Measurements from ENCODE around the gene ELMO1. TPM values are rescaled to one million over a fixed set of nuclear protein-coding genes. Genes with fewer than 3 reads are reported as not detected.

ELMO1 gene, protein sequence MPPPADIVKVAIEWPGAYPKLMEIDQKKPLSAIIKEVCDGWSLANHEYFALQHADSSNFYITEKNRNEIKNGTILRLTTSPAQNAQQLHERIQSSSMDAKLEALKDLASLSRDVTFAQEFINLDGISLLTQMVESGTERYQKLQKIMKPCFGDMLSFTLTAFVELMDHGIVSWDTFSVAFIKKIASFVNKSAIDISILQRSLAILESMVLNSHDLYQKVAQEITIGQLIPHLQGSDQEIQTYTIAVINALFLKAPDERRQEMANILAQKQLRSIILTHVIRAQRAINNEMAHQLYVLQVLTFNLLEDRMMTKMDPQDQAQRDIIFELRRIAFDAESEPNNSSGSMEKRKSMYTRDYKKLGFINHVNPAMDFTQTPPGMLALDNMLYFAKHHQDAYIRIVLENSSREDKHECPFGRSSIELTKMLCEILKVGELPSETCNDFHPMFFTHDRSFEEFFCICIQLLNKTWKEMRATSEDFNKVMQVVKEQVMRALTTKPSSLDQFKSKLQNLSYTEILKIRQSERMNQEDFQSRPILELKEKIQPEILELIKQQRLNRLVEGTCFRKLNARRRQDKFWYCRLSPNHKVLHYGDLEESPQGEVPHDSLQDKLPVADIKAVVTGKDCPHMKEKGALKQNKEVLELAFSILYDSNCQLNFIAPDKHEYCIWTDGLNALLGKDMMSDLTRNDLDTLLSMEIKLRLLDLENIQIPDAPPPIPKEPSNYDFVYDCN
- polyA plus RNA-seq (2011; rRNA removed) = 6.1 and 13.3 TPM in 2 replicates
- polyA plus RNA-seq (2012; cell fraction: cytosol; rRNA removed) = 1.3 and 1.8 TPM in 2 replicates
- polyA plus RNA-seq (2012; cell fraction: nucleus; rRNA removed) = 1.4 and 4.0 TPM in 2 replicates
- 2.3 to 3.2 TPM (median 2.6 TPM) in 3 replicates for polyA plus RNA-seq (2017; fragmentation: RNase III; extraction: RNeasy Plus Mini Kit Qiagen cat#74134 plus additional on column Dnase treatment)
- 27.3 and 29.8 TPM in 2 replicates for polyA minus RNA-seq (2011; rRNA and poly(A)+ RNA removed)

DNA sequence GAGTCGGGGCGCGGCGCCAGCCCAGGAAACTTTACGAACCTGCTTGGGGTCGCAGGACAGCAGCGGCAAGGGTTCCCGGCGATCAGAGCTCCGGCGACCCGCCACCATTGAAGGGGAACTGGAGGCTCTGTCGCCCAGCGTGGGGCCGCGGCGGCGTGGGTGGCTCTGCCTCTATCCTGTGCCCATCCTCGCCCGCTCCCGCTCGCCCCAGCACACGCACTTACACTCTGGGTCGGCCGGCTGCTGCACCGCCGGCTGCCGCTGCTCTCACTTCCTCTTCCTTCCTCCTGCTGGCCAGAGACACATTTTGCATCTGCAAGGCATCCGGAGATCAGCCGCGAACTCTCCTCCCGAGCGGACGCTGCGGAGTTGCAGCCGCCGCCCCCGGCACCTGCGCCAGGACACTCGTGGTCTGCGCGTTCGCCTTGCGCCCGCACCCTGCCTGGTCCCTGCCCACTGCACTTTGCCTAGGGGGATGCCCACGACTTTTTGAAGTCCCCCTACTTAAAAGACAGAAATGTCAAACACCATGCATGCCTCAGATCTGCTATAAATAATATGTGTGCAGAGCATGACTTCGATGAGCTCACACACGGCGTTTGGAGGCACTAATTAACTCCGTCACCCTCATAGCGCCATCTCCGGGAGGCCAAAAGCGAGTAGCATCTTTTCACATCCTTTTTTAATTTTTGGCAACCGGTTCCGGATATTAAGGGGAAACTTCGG lies at the start of gene ELMO1:
ELMO1 (minus strand) TSS at position 229 of the 726 bp plus-strand sequence. CDS start 106,174 bp downstream, outside the sequence.
- ChIA-PET POLR2A (no interaction called here), CTCF (interaction anchor here (0.8 to 1.6 kb wide), 8 partner anchors 10 to 1082 kb away, joined by 3 to 6 read pairs (median 3); no protein-coding TSS in a partner anchor)
- Histone ChIP-seq H3K4me2 (peak within 1 kb of the TSS; percentile 69), H3K9me3 (no peaks in the 10 kb centered on the region), H3K27ac (peak within 1 kb of the TSS; percentile 81 to 87), H3K4me1 (peaks cover 6% of the 10 kb centered on the region; the same call in 2 of the 3 replicates), H3K4me3 (peak within 1 kb of the TSS; percentile 89)
- WGBS (ENCODE audit: missing lambda C conversion rate) = under 1% methylated on average over 41 of the region's 56 CpGs
- TF ChIP-seq, protein P1, sequence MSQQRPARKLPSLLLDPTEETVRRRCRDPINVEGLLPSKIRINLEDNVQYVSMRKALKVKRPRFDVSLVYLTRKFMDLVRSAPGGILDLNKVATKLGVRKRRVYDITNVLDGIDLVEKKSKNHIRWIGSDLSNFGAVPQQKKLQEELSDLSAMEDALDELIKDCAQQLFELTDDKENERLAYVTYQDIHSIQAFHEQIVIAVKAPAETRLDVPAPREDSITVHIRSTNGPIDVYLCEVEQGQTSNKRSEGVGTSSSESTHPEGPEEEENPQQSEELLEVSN (IDR thresholded peaks at IDR 0.05; ENCODE audit: borderline replicate concordance, low read depth) = peak; percentile 76
- TF ChIP-seq RAD21 (conservative IDR thresholded peaks at IDR 0.05 in 1 of 2, IDR thresholded peaks at IDR 0.05 in 1 of 2) (peak; percentile 22 to 35; a peak in 3 of 5 replicates), POLR2A (IDR thresholded peaks at IDR 0.05; ENCODE audit: low read length) (peak; percentile 24; the same call in 1 of the 2 replicates), SMC3 (IDR thresholded peaks at IDR 0.05) (peak; percentile 30; the same call in 1 of the 3 replicates)
- TF ChIP-seq, protein P2, sequence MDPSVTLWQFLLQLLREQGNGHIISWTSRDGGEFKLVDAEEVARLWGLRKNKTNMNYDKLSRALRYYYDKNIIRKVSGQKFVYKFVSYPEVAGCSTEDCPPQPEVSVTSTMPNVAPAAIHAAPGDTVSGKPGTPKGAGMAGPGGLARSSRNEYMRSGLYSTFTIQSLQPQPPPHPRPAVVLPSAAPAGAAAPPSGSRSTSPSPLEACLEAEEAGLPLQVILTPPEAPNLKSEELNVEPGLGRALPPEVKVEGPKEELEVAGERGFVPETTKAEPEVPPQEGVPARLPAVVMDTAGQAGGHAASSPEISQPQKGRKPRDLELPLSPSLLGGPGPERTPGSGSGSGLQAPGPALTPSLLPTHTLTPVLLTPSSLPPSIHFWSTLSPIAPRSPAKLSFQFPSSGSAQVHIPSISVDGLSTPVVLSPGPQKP (IDR thresholded peaks at IDR 0.05; ENCODE audit: low read depth, low read length) = no peak
- TF ChIP-seq, protein P3, sequence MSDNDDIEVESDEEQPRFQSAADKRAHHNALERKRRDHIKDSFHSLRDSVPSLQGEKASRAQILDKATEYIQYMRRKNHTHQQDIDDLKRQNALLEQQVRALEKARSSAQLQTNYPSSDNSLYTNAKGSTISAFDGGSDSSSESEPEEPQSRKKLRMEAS (IDR thresholded peaks at IDR 0.05) = peak; percentile 77
- FAIRE-seq (no peak), ATAC-seq (peak; percentile 94 to 98), DNase-seq (ENCODE audit: low read depth in 1 of 2, low spot score in 1 of 2) (peak; percentile 76 to 81)

DNA sequence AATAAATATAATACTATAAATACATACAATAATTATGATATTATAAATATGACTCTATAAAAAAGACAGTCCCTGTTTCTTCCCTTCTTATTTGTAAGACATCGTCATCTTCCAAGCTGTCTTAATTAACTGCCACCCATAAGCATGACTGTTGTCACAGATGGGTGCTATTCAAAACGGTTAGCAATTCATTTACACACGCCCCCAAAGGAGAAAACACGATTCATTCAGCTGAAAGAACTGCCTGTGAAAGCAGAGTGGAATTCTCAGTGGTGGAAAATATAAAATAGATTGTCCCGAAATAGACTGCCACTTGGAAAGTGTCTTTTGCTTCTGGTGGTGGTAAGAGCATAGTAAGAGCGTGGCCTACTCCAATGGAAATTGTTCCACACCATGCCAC lies 48.9 kb upstream of the ELMO1 start:
- H3K9me3 ChIP-seq = no peaks in the 10 kb centered on the region
- DNase-seq (ENCODE audit: low read depth in 1 of 2, low spot score in 1 of 2) = no peak
- no peak for ATAC-seq
- H3K4me2 ChIP-seq = no peak overlapping the region
- H3K4me3 ChIP-seq = no peak overlapping the region
- ChIA-PET CTCF (interaction anchor here (1.2 to 3.3 kb wide), 8 partner anchors 8 to 263 kb away, joined by 3 to 20 read pairs (median 4); no protein-coding TSS in a partner anchor), POLR2A (no interaction called here)
- no peak overlapping the region for H3K27ac ChIP-seq
- no peaks in the 10 kb centered on the region for H3K4me1 ChIP-seq
- FAIRE-seq = no peak
- 62% methylated on average over 6 of the region's 6 CpGs for WGBS (ENCODE audit: missing lambda C conversion rate)
- TF ChIP-seq RNF2 (IDR thresholded peaks at IDR 0.05; ENCODE audit: borderline replicate concordance, low read depth) = no peak
- TF ChIP-seq CBX2 (IDR thresholded peaks at IDR 0.05; ENCODE audit: borderline replicate concordance, low read depth) = no peak
- no peak for TF ChIP-seq ZC3H11A (IDR thresholded peaks at IDR 0.05)
- TF ChIP-seq ZFP36 (IDR thresholded peaks at IDR 0.05; ENCODE audit: borderline replicate concordance, partially characterized antibody) = no peak
- TF ChIP-seq, protein P4, sequence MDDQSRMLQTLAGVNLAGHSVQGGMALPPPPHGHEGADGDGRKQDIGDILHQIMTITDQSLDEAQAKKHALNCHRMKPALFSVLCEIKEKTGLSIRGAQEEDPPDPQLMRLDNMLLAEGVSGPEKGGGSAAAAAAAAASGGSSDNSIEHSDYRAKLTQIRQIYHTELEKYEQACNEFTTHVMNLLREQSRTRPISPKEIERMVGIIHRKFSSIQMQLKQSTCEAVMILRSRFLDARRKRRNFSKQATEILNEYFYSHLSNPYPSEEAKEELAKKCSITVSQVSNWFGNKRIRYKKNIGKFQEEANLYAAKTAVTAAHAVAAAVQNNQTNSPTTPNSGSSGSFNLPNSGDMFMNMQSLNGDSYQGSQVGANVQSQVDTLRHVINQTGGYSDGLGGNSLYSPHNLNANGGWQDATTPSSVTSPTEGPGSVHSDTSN (IDR thresholded peaks at IDR 0.05) = no peak
- no peak for TF ChIP-seq HOXB5 (CRISPR knock-in tag; IDR thresholded peaks at IDR 0.05)
- no peak for TF ChIP-seq EP300 (IDR thresholded peaks at IDR 0.05)
- no peak for TF ChIP-seq EHF (CRISPR knock-in tag; IDR thresholded peaks at IDR 0.05)
- no peak for TF ChIP-seq KDM5A (IDR thresholded peaks at IDR 0.05)
- no peak for TF ChIP-seq POLR2A (IDR thresholded peaks at IDR 0.05; ENCODE audit: low read length)
- TF ChIP-seq, protein P1 (IDR thresholded peaks at IDR 0.05; ENCODE audit: borderline replicate concordance, low read depth) = no peak
- no peak for TF ChIP-seq KDM1A (IDR thresholded peaks at IDR 0.05; ENCODE audit: low read depth)
- TF ChIP-seq GATA3 (IDR thresholded peaks at IDR 0.05; ENCODE audit: borderline replicate concordance) = no peak
- no peak for TF ChIP-seq FOSB (CRISPR knock-in tag; IDR thresholded peaks at IDR 0.05)

All from A549 (cell line).